Vagina (tissue), 2 donors: ENCODE results near the gene CARD10. TPM values are rescaled to one million over a fixed set of nuclear protein-coding genes. Genes with fewer than 3 reads are reported as not detected.

Experiments
- DNase-seq, 2 donors: peaks; one replicate each; pipeline ENCODE4 v3.0.0-alpha.2; 2017; ENCODE audit errors: extremely low spot score in 2 of 2
- H3K27ac ChIP-seq: fragments of 200-600 bp; sonication (generic); one replicate; pipeline ENCODE4 v1.5.1; 2019
- H3K27me3 ChIP-seq: fragments of 200-600 bp; sonication (generic); one replicate; pipeline ENCODE4 v1.5.1; 2019
- H3K36me3 ChIP-seq, 2 donors: fragments of 200-600 bp; sonication (generic); one replicate each; pipeline ENCODE4 v1.5.1; 2017 to 2019
- H3K4me1 ChIP-seq: fragments of 200-600 bp; sonication (generic); one replicate; pipeline ENCODE4 v1.5.1; 2019
- H3K4me3 ChIP-seq, 2 donors: fragments of 200-600 bp; sonication (generic); 1 replicate in 1 of 2; 2 replicates in 1 of 2; pipeline ENCODE4 v1.5.1; 2016 to 2019
- H3K9me3 ChIP-seq: fragments of 200-600 bp; sonication (generic); one replicate; pipeline ENCODE4 v1.5.1; 2019
- CTCF ChIP-seq, 3 experiments: fragments of 450-650 bp in 2 of 3; fragments of 200-600 bp in 1 of 3; sonication (generic) in 1 of 3; IDR thresholded peaks; one replicate each; pipeline ENCODE4 v1.5.1; 2017 to 2019; ENCODE audit warnings: antibody characterized with exemption in 3 of 3, mild to moderate bottlenecking in 2 of 3, moderate library complexity in 2 of 3
- POLR2A ChIP-seq, 2 donors: fragments of 450-650 bp; IDR thresholded peaks; one replicate each; pipeline ENCODE4 v1.6.1; 2017; ENCODE audit warnings: antibody characterized with exemption in 2 of 2, mild to moderate bottlenecking in 2 of 2, moderate library complexity in 2 of 2
- POLR2AphosphoS5 ChIP-seq, 2 donors: sonication (generic); formaldehyde crosslinking; IDR thresholded peaks; one replicate each; pipeline ENCODE4 v1.9.0; 2017; ENCODE audit warnings: antibody characterized with exemption in 2 of 2, mild to moderate bottlenecking in 2 of 2, low read depth in 1 of 2; ENCODE audit not compliant: insufficient read depth in 1 of 2
- intact Hi-C: fragments of 100-400 bp; cut with DNase I; formaldehyde crosslinking; loops from one replicate; pipeline ENCODE4 v1.15.1; 2023
- total RNA-seq: library from RNA; depleted of rRNA; stranded (reverse); fragments of >200 nt; gene quantifications from one replicate; pipeline ENCODE4 v1.2.3, GENCODE V29; 2016

Gene CARD10
- total RNA-seq, 1 donor from 2014 or later: 11.0 TPM

DNA sequence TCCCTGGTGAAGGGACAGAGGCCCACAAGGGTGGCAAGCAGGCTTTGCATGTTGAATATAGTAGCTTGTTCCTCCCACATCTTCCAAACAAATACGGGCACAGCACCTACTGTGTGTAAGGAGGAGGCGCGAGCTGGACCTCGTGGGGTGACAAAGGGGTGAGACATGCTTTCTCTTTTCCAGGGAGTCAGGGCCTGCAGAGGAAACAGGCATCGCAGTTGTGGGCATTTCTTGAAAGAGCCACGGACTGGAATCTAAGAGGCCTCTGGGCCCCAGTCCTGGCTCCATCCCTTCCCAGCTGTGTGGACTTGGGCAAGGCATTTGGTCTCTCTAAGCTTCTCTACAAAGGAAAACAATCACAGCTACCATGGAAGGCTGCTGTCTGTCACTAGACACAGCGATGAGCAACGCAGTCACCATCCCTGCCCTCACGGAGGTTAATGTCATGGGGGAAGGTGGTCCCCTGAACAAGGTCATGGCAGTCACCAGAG, 28.1 kb upstream of the CARD10 start:
- intact Hi-C loops: loop anchor here (5.0 kb wide), 1 partner anchor 60 kb away; the partner anchor contains the start of gene GGA1
- TF ChIP-seq CTCF (IDR thresholded peaks at IDR 0.05): no peak
- peak in 1 of 2 donors; percentile 6 for TF ChIP-seq POLR2AphosphoS5 (IDR thresholded peaks at IDR 0.05; ENCODE audit: insufficient read depth in 1 of 2, low read depth in 1 of 2)
- TF ChIP-seq POLR2A (IDR thresholded peaks at IDR 0.05): no peak
- H3K9me3 ChIP-seq: no peaks in the 10 kb centered on the region
- DNase-seq: no peak
- no peak overlapping the region for H3K4me3 ChIP-seq
- H3K27me3 ChIP-seq: no peaks in the 10 kb centered on the region
- H3K36me3 ChIP-seq: no peaks in the 10 kb centered on the region
- H3K27ac ChIP-seq: peak overlapping the region; percentile 98
- H3K4me1 ChIP-seq: peaks cover 85% of the 10 kb centered on the region

DNA sequence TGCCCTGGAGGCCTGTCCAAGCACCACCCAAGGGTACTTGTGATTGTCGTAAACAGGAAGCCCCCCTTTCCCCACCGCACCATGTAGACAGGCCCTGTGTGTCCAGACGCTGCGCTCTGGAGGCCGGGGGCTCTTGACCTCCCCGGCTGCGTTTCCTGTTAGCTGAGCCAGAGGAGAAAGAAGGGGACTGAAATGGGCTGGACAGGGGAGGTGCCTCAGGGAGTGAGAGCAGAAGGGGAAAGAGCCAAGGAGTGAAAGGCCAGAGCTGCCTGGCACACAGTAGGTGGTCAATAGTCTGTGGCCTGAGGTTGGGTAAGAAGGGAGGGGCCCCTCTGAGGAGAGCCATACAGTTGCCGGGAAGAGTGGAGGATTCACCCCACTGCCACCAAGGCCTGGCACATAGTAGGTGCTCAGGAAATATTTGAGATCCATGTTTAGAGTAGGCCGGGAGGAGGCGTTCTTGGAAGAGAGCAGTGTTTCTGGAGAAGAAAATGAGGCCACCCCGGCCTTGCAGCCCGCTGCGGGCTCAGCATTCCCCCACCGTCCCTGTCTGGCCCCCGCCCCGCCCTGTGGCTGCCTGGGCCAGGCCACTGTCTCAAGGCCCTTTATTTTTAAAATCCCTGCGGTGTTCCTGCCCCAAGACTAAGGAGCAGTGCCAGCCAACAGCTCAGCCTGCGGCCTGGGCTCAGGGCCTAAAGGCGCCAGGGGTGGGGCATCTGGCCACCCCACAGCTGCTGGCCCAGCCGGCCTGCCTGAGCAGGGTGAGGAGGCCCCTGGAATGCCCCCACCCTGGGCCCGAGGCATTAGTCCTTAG, 27.4 kb upstream of the CARD10 start:
- TF ChIP-seq POLR2A (IDR thresholded peaks at IDR 0.05): no peak
- TF ChIP-seq POLR2AphosphoS5 (IDR thresholded peaks at IDR 0.05; ENCODE audit: insufficient read depth in 1 of 2, low read depth in 1 of 2): peak; percentile 8 to 55
- Histone ChIP-seq H3K36me3 (no peaks in the 10 kb centered on the region), H3K27ac (peak overlapping the region; percentile 98), H3K4me3 (no peak overlapping the region), H3K4me1 (peaks cover 85% of the 10 kb centered on the region), H3K27me3 (no peaks in the 10 kb centered on the region), H3K9me3 (no peaks in the 10 kb centered on the region)
- no peak for DNase-seq
- intact Hi-C loops: loop anchor here (5.0 kb wide), 1 partner anchor 61 kb away; the partner anchor contains the start of gene GGA1

- intact Hi-C loops: loop anchor here (2.0 to 5.0 kb wide), 2 partner anchors 15 to 61 kb away; partner anchors contain the start of genes CDC42EP1 and GGA1
- H3K4me3 ChIP-seq: peak overlapping the region; percentile 33 to 38
- TF ChIP-seq CTCF (IDR thresholded peaks at IDR 0.05) (no peak), POLR2AphosphoS5 (IDR thresholded peaks at IDR 0.05; ENCODE audit: insufficient read depth in 1 of 2, low read depth in 1 of 2) (peak; percentile 77 to 95), POLR2A (IDR thresholded peaks at IDR 0.05) (peak in 1 of 2 donors; percentile 83)
Measured at GRCh38 chr22:37545703-37546436, 26.7 kb upstream of the CARD10 start.

DNA sequence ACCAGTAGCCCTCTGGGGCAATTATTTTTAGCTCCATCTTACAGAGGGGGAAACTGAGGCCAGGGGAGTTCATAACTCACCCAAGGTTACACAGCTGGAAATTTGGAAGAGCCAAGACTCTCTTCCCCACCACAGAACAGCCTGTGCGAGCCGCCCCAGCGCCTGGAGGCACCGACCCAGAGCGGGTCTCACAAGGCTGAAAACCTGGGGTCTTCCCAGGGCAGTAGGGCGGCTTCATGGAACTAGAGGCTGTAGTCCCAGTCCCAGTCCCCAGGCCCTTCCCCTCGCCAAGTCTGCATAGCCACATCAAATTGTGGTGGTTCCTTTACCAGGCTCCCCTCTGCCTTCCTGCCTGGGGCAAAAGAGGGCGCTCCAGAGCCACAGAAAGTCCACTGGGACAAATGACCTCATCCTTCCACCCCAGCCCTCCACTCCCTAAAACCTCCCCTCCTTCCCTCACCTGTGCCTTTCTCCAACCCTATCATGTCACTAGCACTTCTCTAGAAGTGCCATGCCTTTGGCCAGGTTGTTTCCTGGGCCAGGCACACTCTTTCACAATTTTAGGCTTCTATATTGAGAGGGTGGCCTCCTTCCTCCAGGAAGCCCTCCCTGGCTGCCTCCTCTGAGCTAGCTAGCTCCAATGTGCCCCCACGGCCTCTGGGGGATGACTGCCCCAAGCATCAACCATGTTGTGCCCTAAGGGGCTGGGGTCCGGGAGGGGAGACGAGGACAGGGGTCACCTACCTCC, 25.9 kb upstream of the CARD10 start:
- peak overlapping the region; percentile 98 for H3K27ac ChIP-seq
- intact Hi-C loops: loop anchor here (2.0 to 5.0 kb wide), 4 partner anchors 16 to 62 kb away; partner anchors contain the start of genes CDC42EP1 and GGA1
- peak overlapping the region; percentile 33 to 38 for H3K4me3 ChIP-seq
- no peak for DNase-seq
- no peaks in the 10 kb centered on the region for H3K9me3 ChIP-seq
- H3K36me3 ChIP-seq: no peaks in the 10 kb centered on the region
- TF ChIP-seq CTCF (IDR thresholded peaks at IDR 0.05): peak; percentile 32 to 70 (median 41)
- no peak for TF ChIP-seq POLR2AphosphoS5 (IDR thresholded peaks at IDR 0.05; ENCODE audit: insufficient read depth in 1 of 2, low read depth in 1 of 2)
- H3K27me3 ChIP-seq: no peaks in the 10 kb centered on the region
- peaks cover 78% of the 10 kb centered on the region for H3K4me1 ChIP-seq

More at GRCh38 chr22:37545703-37546436, 26.7 kb upstream of the CARD10 start:
- no peaks in the 10 kb centered on the region for H3K27me3 ChIP-seq
- DNase-seq: peak in 1 of 2 donors; percentile 97
- peak overlapping the region; percentile 98 for H3K27ac ChIP-seq
- H3K9me3 ChIP-seq: no peaks in the 10 kb centered on the region
- H3K4me1 ChIP-seq: peaks cover 85% of the 10 kb centered on the region
- no peaks in the 10 kb centered on the region for H3K36me3 ChIP-seq
